MG63 (cell line): Measurements from ENCODE around the gene ARL5A. TPM values are rescaled to one million over a fixed set of nuclear protein-coding genes. Genes with fewer than 3 reads are reported as not detected.

ENCODE experiments used
- DNase-seq: peaks from one replicate; pipeline ENCODE4 v3.0.0-alpha.2; 2020
- H3K27me3 ChIP-seq: fragments of 250-450 bp; sonication (Bioruptor Pico); 2 replicates; pipeline ENCODE4 v1.5.1; 2020; ENCODE audit warnings: mild to moderate bottlenecking, moderate library complexity
- H3K36me3 ChIP-seq: fragments of 250-450 bp; sonication (Bioruptor Pico); 2 replicates; pipeline ENCODE4 v1.5.1; 2020; ENCODE audit warnings: mild to moderate bottlenecking, moderate library complexity
- H3K4me3 ChIP-seq: fragments of 250-450 bp; sonication (Bioruptor Pico); 2 replicates; pipeline ENCODE4 v1.5.1; 2020; ENCODE audit warnings: mild to moderate bottlenecking, moderate library complexity
- H3K9me3 ChIP-seq: fragments of 250-450 bp; sonication (Bioruptor Pico); 2 replicates; pipeline ENCODE4 v1.5.1; 2020; ENCODE audit warnings: mild to moderate bottlenecking, moderate library complexity
- total RNA-seq: library from RNA; depleted of rRNA; stranded (reverse); fragments of >200 nt; shearing (Covaris generic); gene quantifications from 2 replicates; pipeline ENCODE4 v1.2.3, GENCODE V29; 2014; ENCODE audit warnings: low replicate concordance

Gene ARL5A
- total RNA-seq, 1 experiment from 2014 or later: 36.8 TPM

- no peaks in the 10 kb centered on the region for H3K27me3 ChIP-seq
- no peaks in the 10 kb centered on the region for H3K36me3 ChIP-seq
- DNase-seq: no peak
- no peaks in the 10 kb centered on the region for H3K9me3 ChIP-seq
- no peak overlapping the region for H3K4me3 ChIP-seq
Observed at GRCh38 chr2:151844211-151844896, 16.1 kb upstream of the ARL5A start.

DNA sequence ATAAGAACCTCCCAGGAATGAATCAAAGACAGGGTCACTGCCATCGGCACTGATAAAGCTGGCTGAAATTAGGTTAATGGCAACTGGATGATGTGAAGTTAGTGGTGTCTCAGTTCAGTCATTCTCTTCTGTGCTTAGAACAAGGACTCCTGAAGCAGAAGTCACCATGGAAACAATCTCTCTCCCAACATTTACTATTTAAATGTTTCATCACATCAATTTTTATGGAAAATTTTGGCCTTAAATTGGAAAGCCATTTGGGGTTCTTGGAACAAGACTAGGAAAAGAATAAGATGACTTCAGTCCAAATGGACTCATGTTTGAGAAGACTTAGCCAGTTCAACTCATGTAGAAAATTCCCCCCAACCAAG lies 15.5 kb upstream of the ARL5A start:
- no peaks in the 10 kb centered on the region; the same call in 1 of the 2 replicates for H3K27me3 ChIP-seq
- no peak overlapping the region for H3K4me3 ChIP-seq
- H3K36me3 ChIP-seq: no peaks in the 10 kb centered on the region
- H3K9me3 ChIP-seq: no peaks in the 10 kb centered on the region
- no peak for DNase-seq

DNA sequence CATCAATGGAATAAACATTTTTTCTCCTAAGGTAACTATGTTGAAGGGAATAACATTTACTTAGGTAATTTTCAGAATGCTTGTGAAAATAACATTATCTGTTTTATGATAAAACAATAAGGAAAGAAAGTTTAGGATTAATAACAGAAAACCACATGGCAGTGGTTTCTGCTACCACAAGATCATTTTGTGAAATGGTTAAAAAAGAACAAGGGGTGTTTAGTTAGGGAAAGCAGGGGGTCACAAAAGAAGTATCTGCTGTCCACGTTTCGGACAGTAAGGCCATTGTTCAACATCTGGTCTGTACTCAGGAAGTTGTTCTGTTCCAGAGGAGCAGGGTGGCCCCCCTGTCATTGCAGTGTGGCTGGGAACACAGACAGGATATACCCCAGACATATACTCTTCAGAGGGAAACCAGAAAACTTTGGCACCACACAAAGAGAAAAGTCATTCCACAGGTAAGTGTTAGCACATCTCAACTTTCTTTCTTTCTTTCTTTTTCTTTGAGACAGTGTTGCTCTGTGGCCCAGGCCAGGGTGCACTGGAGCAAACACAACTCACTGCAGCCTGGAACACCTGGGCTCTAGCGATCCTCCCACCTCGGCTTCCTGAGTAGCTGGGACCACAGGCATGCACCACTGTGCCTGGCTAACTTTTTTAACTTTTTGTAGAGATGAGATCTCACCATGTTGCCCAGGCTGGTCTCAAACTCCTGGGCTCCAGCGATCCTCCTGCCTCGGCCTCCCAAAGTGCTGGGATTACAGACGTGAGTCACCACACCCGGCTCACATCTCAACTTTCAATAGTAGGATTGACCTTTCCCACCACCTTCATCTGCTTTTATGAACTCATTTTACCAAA lies 14.8 kb upstream of the ARL5A start:
- no peaks in the 10 kb centered on the region; the same call in 1 of the 2 replicates for H3K27me3 ChIP-seq
- no peak for DNase-seq
- H3K4me3 ChIP-seq: no peak overlapping the region
- no peaks in the 10 kb centered on the region for H3K36me3 ChIP-seq
- no peaks in the 10 kb centered on the region for H3K9me3 ChIP-seq

GRCh38 chr2:151841047-151841424 lies 12.8 kb upstream of the ARL5A start:
- H3K4me3 ChIP-seq: no peak overlapping the region

GRCh38 chr2:151840216-151841046 lies 12.2 kb upstream of the ARL5A start:
- no peaks in the 10 kb centered on the region for H3K9me3 ChIP-seq

More at GRCh38 chr2:151841047-151841424, 12.8 kb upstream of the ARL5A start:
- no peak for DNase-seq
- H3K9me3 ChIP-seq: no peaks in the 10 kb centered on the region
- H3K27me3 ChIP-seq: peaks cover 12% of the 10 kb centered on the region
- no peaks in the 10 kb centered on the region for H3K36me3 ChIP-seq

GRCh38 chr2:151837926-151838325 lies 9.7 kb upstream of the ARL5A start:
- H3K9me3 ChIP-seq: no peaks in the 10 kb centered on the region
- peaks cover 17% of the 10 kb centered on the region for H3K27me3 ChIP-seq
- DNase-seq: no peak
- no peaks in the 10 kb centered on the region for H3K36me3 ChIP-seq
- no peak overlapping the region for H3K4me3 ChIP-seq

More at GRCh38 chr2:151840216-151841046, 12.2 kb upstream of the ARL5A start:
- peaks cover 17% of the 10 kb centered on the region for H3K27me3 ChIP-seq
- DNase-seq: no peak
- H3K36me3 ChIP-seq: no peaks in the 10 kb centered on the region
- H3K4me3 ChIP-seq: no peak overlapping the region

- Histone ChIP-seq H3K27me3 (peaks cover 17% of the 10 kb centered on the region), H3K4me3 (no peak overlapping the region), H3K36me3 (no peaks in the 10 kb centered on the region), H3K9me3 (no peaks in the 10 kb centered on the region)
- DNase-seq: no peak
Observed at GRCh38 chr2:151833984-151834383, 5.8 kb upstream of the ARL5A start.

GRCh38 chr2:151830961-151831360 lies 2.7 kb upstream of the ARL5A start:
- peaks cover 4% of the 10 kb centered on the region; the same call in 1 of the 2 replicates for H3K27me3 ChIP-seq
- no peak overlapping the region for H3K4me3 ChIP-seq
- no peaks in the 10 kb centered on the region for H3K9me3 ChIP-seq
- no peak for DNase-seq
- H3K36me3 ChIP-seq: no peaks in the 10 kb centered on the region; the same call in 1 of the 2 replicates

GRCh38 chr2:151828890-151829324 lies 686 bp upstream of the ARL5A start:
- peak overlapping the region; percentile 93 for H3K4me3 ChIP-seq
- no peaks in the 10 kb centered on the region for H3K27me3 ChIP-seq
- DNase-seq: no peak
- no peaks in the 10 kb centered on the region for H3K9me3 ChIP-seq
- no peaks in the 10 kb centered on the region; the same call in 1 of the 2 replicates for H3K36me3 ChIP-seq

DNA sequence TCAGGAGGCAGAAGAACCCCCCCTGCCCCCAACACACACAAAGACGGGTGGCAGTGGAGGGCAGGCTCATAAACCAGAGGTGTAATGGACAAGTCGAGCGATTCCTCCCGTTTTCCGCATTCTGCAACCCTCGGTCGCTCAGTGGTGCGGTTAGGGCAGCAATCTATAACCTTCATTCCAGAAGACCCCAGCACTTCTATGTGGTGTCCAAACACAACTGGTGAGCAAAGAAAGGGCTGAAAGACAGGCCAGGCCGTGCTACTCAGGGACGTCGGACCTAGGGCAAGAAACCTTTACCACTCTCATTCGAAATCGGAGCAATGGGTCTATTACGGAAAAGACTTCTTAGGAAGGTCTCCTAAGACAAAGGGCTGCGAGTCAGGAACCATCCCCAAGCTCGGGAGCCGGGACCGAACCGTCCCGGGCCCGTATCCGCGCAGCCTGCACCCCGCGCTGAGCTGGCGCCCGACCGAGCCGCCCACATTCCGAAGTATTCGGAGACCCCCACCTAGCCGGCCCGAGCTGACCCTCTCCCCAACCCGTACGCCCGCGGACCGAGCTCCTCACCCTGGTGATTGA lies 568 bp downstream of the ARL5A start:
- peak; percentile 27 for DNase-seq
- Histone ChIP-seq H3K9me3 (no peaks in the 10 kb centered on the region), H3K27me3 (no peaks in the 10 kb centered on the region), H3K4me3 (peak overlapping the region; percentile 93), H3K36me3 (no peaks in the 10 kb centered on the region; the same call in none of the 2 replicates)

GRCh38 chr2:151826737-151827157 lies 1.5 kb downstream of the ARL5A start:
- no peaks in the 10 kb centered on the region for H3K27me3 ChIP-seq
- H3K4me3 ChIP-seq: peak overlapping the region; percentile 93
- no peak for DNase-seq
- no peaks in the 10 kb centered on the region for H3K9me3 ChIP-seq
- H3K36me3 ChIP-seq: no peaks in the 10 kb centered on the region; the same call in none of the 2 replicates

DNA sequence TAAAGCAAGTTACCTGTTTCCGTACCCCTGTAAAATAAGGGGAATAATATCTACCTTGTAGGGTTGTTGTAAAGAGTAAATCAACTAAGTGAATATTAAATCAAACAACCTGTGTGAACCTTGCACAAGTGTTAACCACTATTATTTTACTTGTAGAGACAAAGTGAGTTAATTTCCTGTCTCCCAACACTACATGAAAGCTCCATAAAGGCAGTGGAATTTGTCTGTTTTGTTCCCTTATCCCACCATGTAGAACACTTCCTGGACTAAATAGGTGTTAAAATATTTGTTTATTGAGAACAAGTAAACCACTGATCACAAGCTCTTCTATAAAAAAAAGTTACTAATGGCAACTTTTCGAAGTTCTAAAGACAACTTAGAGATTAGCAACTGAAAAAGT lies 3.3 kb downstream of the ARL5A start:
- no peaks in the 10 kb centered on the region for H3K27me3 ChIP-seq
- H3K9me3 ChIP-seq: no peaks in the 10 kb centered on the region
- peaks cover 4% of the 10 kb centered on the region for H3K36me3 ChIP-seq
- no peak overlapping the region for H3K4me3 ChIP-seq
- DNase-seq: no peak

GRCh38 chr2:151823651-151824050 lies 4.6 kb downstream of the ARL5A start:
- H3K4me3 ChIP-seq: no peak overlapping the region
- no peaks in the 10 kb centered on the region for H3K27me3 ChIP-seq
- peaks cover 5% of the 10 kb centered on the region for H3K36me3 ChIP-seq
- H3K9me3 ChIP-seq: no peaks in the 10 kb centered on the region
- DNase-seq: no peak

DNA sequence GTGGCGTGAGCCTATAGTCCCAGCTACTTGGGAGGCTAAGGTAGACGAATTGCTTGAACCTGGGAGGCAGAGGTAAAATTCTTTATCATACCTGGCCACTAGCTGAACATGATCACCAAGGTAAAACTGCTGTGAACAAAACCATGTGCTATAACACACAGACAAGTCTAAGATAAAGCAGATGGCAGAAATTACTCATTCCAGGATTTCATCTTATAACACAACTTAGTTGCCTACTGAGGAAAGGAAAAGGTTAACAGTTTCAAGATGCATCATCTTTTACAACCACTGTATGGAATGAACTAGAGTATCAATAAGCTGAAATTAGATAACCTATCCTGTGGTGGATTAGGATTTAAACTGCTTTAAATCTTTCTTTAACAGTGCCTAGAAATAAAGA lies 8.3 kb downstream of the ARL5A start:
- H3K4me3 ChIP-seq: no peak overlapping the region
- H3K36me3 ChIP-seq: peaks cover 21% of the 10 kb centered on the region
- no peaks in the 10 kb centered on the region for H3K9me3 ChIP-seq
- no peak for DNase-seq
- H3K27me3 ChIP-seq: no peaks in the 10 kb centered on the region

DNA sequence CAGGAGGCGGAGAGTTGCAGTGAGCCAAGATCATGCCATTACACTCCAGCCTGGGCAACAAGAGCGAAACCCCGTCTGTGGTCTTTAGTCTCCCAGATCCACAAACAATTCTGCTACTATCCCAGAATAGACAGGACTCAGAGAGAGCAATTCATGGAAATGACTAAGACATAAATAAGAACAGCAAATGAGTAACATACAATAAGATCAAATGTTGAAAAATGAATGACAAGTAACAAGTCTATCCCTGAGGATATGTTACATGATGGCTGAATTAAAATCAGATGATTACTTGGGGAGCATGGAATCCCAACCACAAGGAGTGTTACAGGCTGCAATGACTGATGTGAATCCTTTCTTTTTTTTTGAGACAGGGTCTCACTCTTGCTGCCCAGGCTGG lies 10.3 kb downstream of the ARL5A start:
- no peak for DNase-seq
- Histone ChIP-seq H3K4me3 (no peak overlapping the region), H3K9me3 (no peaks in the 10 kb centered on the region), H3K36me3 (peaks cover 38% of the 10 kb centered on the region), H3K27me3 (no peaks in the 10 kb centered on the region)

- Histone ChIP-seq H3K27me3 (no peaks in the 10 kb centered on the region), H3K4me3 (no peak overlapping the region), H3K36me3 (peaks cover 49% of the 10 kb centered on the region), H3K9me3 (no peaks in the 10 kb centered on the region)
- no peak for DNase-seq
Observed at GRCh38 chr2:151816843-151817242, 11.4 kb downstream of the ARL5A start.
